VCaP (cell line): Measurements from ENCODE around the gene ERAS.
"Not testable (repeated sequence)": the region's sequence is repeated elsewhere in the genome, so short reads cannot be mapped to it uniquely, and the experiment has no call there.

Source experiments
- H3K27ac ChIP-seq: fragments of 450-650 bp; 2 replicates; pipeline ENCODE4 v1.5.1; 2017
- TF ChIP-seq, protein P1 (sequence below): fragments of 450-650 bp; conservative IDR thresholded peaks from 2 replicates; pipeline ENCODE4 v1.5.1; 2017; ENCODE audit warnings: mild to moderate bottlenecking, moderate library complexity

ERAS gene

DNA sequence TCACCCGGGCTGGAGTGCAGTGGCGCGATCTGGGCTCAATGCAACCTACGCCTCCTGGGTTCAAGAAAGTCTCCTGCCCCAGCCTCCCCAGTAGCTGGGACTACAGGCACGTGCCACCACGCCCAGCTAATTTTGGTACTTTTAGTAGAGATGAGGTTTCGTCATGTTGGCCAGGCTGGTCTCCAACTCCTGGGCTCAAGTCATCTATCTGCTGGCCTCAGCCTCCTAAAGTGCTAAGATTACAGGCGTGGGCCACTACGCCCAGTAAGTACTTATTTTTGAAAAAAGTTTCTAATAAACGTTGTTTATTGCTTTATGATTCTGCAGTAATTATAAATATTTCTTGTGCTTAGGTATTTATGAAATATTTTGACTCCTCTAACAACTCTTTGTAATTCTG, 13.4 kb downstream of the ERAS start:
- no peak overlapping the region for H3K27ac ChIP-seq
- TF ChIP-seq, protein P1, sequence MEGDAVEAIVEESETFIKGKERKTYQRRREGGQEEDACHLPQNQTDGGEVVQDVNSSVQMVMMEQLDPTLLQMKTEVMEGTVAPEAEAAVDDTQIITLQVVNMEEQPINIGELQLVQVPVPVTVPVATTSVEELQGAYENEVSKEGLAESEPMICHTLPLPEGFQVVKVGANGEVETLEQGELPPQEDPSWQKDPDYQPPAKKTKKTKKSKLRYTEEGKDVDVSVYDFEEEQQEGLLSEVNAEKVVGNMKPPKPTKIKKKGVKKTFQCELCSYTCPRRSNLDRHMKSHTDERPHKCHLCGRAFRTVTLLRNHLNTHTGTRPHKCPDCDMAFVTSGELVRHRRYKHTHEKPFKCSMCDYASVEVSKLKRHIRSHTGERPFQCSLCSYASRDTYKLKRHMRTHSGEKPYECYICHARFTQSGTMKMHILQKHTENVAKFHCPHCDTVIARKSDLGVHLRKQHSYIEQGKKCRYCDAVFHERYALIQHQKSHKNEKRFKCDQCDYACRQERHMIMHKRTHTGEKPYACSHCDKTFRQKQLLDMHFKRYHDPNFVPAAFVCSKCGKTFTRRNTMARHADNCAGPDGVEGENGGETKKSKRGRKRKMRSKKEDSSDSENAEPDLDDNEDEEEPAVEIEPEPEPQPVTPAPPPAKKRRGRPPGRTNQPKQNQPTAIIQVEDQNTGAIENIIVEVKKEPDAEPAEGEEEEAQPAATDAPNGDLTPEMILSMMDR, result no peak

DNA sequence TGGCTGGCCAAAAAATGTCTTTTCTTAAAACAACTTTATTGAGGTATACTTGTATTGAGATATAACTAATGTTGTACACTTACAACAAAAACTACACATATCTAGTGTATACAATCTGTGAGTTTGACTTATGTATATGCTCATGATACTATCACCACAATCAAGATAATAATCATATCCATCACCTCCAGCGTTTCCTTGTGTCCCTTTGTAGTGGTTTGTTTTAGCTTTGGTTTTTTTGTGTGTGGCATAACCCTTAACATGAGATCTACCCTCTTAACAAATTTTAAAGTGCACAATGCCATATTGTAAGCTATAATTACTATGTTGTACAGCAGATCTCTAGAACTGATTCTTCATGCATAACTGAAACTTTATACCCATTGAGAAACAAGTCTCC, 22.5 kb downstream of the ERAS start:
- TF ChIP-seq, protein P1, result no peak
- H3K27ac ChIP-seq, result no peak overlapping the region

DNA sequence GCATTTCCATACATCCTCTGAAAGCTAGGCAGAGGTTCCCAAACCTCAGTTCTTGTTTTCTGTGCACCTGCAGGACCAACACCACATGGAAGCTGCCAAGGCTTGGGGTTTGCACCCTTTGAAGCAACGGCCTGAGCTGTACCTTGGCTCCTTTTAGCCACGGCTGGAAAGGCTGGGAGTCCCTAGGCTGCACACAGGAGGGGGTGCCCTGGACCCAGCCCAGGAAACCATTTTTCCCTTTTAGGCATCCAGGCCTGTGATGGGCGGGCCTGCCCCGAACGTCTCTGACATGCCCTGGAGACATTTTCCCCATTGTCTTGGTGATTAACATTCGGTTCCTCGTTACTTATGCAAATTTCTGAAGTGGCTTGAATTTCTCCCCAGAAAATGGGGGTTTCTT, 26.5 kb downstream of the ERAS start:
- TF ChIP-seq, protein P1, result no peak
- H3K27ac ChIP-seq, result no peak overlapping the region

DNA sequence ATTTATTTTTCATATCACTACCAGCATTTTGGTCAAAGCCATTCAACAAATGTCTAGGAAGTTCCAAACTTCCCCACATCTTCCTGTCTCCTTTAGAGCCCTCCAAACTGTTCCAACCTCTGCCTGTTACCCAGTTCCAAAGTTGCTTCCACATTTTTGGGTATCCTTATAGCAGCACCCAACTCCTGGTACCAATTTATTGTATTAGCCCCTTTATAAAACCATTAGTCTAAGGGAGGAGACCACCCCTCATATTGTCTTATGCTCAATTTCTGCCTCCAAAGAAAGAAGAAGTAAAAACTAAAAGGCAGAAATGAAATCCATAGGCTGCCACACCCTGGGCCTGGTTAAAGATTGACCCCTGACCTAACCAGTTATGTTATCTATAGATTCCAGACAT, 27.2 kb downstream of the ERAS start:
- not testable (repeated sequence) for H3K27ac ChIP-seq

DNA sequence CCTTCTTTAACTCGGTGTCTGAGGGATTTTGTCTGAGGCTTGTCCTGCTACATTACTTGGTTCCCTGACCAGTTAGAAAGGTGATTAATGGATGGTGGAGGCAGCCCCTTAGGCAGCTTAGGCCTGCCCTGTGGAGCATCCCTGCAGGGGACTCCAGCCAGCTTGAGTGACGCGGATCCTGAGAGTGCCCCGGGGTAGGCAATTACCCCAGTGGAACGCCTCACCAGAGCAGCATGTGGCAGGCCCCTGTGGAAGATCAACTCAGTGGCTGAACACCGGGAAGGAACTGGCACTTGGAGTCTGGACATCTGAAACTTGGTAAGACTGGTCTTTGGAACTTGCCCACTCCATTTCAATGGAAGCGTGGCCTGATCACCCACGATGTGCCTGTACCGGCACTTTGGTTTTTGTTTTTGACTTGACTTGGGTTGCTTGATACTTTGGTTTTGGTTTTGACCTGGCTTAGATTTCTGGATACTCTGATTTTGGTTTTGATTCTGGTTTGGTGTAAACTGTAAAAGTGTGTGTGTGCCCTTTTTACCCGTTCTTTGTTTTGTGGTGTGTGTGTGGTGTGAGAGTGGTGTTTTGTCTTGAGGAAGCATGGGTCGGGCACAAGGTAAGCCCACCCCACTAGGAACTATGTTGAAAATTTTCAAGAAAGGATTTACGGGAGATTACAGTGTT, 27.9 kb downstream of the ERAS start:
- H3K27ac ChIP-seq, result not testable (repeated sequence)

DNA sequence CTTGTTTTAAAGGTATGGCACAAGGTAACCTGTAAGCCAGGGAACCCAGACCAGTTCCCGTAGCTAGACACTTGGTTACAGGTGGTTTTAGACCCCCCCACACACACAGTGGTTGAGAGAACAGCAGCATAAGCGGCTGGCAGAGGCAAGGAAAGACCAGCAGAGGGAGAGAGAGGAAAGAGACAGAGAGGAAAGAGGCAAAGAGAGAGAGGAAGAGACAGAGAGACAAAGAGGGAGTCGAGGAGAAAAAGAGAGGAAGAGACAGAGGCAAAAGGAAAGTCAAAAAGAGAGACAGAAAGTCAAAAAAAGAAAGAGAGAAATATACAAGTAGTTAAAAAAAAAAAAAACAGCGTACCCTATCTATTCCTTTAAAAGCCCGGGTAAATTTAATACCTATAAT, 28.6 kb downstream of the ERAS start:
- H3K27ac ChIP-seq, result no peak overlapping the region
- TF ChIP-seq, protein P1, result peak; percentile 23

DNA sequence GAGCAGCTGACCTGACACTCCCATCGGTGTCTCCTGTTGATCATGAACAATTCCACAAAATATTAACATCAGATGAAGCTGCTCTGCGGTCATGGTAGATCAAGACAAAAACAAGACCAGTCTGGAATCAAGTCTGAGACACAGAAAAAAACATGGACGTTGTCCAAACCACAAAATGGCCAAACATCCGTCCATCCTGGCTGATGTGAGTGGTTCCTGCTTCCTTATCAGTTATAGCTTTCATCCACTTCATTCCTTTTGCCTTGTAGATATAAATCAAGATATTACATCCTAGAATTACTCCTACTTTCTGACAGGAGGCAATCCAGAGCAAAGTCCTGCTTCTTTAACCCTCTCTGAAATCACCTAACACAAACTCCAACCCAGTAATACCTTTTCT, 37.9 kb downstream of the ERAS start:
- TF ChIP-seq, protein P1, result no peak
- no peak overlapping the region for H3K27ac ChIP-seq

DNA sequence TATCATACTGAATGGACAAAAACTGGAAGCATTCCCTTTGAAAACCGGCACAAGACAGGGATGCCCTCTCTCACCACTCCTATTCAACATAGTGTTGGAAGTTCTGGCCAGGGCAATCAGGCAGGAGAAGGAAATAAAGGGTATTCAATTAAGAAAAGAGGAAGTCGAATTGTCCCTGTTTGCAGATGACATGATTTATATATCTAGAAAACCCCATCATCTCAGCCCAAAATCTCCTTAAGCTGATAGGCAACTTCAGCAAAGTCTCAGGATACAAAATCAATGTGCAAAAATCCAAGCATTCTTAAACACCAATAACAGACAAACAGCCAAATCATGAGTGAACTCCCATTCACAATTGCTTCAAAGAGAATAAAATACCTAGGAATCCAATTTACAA, 45.7 kb downstream of the ERAS start:
- not testable (repeated sequence) for H3K27ac ChIP-seq

DNA sequence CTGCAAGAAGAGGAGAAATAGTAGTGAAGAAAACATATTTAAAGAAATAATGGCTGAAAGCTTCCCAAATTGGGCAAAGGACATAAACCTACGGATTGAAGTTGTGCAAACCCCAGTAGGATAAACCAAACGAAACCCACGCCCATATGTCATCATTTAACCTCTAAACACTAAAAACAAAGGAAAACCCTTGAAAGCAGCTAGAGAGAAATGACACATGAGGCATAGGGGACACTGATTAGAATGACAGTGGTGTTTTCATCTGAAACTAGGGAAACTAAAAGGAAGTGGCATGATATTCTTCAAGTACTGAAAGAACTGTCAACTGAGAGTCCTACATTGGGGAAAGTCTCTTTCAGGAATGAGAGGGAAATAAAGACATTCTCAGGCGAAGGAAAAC, 50.6 kb downstream of the ERAS start:
- H3K27ac ChIP-seq, result not testable (repeated sequence)
